ENCODE results near the gene RBM42.
"Not testable (repeated sequence)": the region's sequence is repeated elsewhere in the genome, so short reads cannot be mapped to it uniquely, and the experiment has no call there.

Gene RBM42, protein sequence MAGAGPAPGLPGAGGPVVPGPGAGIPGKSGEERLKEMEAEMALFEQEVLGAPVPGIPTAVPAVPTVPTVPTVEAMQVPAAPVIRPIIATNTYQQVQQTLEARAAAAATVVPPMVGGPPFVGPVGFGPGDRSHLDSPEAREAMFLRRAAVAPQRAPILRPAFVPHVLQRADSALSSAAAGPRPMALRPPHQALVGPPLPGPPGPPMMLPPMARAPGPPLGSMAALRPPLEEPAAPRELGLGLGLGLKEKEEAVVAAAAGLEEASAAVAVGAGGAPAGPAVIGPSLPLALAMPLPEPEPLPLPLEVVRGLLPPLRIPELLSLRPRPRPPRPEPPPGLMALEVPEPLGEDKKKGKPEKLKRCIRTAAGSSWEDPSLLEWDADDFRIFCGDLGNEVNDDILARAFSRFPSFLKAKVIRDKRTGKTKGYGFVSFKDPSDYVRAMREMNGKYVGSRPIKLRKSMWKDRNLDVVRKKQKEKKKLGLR

DNA sequence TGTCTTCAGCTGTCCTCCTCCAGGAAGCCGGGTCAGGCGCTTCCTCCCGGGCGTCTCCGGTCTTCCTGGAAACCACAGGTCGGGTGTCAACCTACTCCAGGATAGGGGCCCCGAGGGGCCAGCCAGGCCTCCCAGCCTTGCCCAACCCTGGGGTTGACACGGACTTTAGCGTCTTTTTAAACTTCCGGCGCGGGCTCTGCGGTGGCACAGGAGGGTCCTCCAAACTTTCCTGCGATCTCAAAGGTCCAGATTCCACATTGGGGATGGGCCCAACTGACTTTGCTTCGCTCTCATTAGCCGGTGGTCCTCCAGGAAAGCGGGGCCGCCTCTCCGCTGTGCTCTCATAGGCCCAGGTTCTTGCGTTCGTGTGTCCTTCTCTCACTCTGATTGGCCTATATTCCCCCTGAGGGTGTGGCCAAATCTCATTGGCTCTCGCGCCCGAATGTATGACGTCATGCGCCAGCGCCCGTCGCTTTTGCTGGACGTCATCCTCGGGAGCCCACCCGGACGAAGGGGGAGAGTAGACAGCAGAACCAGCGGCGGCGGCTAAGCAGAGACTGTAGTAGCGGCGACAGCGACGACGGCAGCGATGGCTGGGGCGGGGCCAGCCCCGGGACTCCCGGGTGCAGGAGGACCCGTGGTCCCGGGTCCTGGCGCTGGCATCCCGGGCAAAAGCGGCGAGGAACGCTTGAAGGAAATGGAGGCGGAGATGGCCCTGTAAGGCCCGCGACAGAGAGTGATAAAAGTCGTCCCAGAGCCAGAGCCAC lies at the start of gene RBM42:
RBM42 (plus strand) TSS at position 472 of the 767 bp plus-strand sequence; CDS start at position 590, 118 bp downstream.
- DNase-seq: peak; percentile 99

- DNase-seq: no peak
These were observed 46.1 kb upstream of the RBM42 start for GRCh38 chr19:35582760-35583159.

GRCh38 chr19:35585848-35586247 lies 43.0 kb upstream of the RBM42 start, which contains the start of gene PMIS2:
PMIS2 (plus strand) TSS chr19:35586173; CDS start chr19:35586260, 87 bp downstream.
- no peak for DNase-seq

DNA sequence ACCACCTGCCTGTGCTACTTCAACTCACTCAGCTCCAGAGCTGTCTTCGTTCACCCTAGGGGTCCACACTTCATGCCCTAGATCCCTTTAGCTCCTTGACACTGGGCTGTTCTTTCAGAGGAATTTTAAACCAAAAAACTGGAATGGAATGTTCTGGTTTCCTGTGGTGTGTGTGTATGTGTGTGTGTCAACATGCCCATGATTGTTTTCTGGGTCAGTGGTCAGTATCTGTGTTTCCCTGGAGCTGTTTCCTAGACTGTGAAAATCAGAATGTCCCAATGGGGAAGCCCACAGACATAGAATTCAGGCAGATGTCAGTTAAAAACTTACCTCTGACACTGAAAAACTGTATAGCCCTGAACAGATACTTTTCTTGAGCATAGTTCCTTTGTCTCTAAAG lies 41.5 kb upstream of the RBM42 start:
- DNase-seq: no peak

- no peak for DNase-seq
These were observed 38.0 kb upstream of the RBM42 start for GRCh38 chr19:35590875-35591274.

- no peak for DNase-seq
These were observed 36.6 kb upstream of the RBM42 start for GRCh38 chr19:35592226-35592625.

DNA sequence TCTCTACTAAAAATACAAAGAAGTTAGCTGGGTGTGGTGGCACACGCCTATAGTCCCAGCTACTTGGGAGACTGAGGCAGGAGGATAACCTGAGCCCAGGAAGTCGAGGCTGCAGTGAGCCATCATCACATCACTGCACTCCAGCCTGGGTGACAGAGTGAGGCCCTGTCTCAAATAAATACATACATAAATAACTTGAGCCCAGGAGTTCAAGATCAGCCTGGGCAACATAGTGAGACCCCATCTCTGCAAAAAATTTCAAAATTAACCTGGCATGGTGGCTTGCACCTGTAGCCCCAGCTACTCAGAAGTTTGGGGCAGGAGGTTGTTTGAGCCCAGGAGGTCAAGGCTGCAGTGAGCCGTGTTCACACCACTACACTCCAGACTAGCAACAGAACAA lies 33.8 kb upstream of the RBM42 start:
- not testable (repeated sequence) for DNase-seq

DNA sequence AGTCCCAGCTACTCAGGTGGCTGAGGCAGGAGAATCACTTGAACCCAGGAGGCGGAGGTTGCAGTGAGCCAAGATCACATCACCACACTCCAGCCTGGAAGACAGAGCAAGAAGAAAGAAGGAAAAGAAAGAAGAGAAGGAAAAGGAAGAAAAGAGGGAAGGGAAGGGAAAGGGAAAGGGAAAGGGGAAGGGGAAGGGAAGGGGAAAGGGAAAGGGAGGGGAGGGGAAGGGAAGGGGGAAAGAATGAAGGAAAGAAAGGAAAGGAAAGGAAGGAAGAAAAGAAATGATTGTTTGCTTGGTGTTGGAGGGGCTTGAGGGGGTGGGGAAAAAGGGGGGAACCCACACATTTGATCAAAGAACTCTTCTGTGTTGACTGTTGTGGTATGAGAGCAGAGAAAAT lies 32.9 kb upstream of the RBM42 start:
- no peak for DNase-seq

GRCh38 chr19:35596366-35596999 lies 32.4 kb upstream of the RBM42 start:
- DNase-seq: no peak

- DNase-seq: no peak
These were observed 26.9 kb upstream of the RBM42 start for GRCh38 chr19:35601971-35602370.

- not testable (repeated sequence) for DNase-seq
These were observed 24.4 kb upstream of the RBM42 start for GRCh38 chr19:35604436-35604835.

DNA sequence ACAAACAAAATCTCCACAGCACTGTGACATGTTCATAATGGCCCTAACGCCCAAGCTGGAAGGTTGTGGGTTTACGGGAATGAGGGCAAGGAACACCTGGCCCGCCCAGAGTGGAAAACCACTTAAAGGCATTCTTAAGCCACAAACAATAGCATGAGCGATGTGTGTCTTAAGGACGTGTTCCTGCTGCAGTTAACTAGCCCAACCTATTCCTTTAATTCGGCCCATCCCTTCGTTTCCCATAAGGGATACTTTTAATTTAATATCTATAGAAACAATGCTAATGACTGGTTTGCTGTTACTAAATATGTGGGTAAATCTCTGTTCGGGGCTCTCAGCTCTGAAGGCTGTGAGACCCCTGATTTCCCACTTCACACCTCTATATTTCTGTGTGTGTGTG lies 21.7 kb upstream of the RBM42 start:
- DNase-seq: not testable (repeated sequence)

DNA sequence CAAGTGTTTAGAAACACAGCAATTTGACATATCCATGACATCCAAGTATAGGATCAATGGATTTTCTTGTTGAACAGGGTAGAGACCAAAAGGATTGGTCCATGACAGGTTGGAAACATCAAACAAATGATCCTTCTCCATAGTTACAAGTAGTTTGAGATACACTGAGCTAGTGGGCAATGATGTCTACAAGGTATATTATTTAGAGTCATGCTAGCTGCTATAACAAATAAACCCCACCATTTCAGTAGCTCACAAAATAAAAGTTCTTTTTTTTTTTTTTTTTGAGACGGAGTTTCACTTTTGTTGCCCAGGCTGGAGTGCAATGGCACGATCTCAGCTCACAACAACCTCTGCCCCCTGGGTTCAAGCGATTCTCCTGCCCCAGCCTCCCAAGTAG lies 21.2 kb upstream of the RBM42 start:
- no peak for DNase-seq

GRCh38 chr19:35608251-35608650 lies 20.6 kb upstream of the RBM42 start:
- DNase-seq: no peak

GRCh38 chr19:35609851-35610353 lies 18.9 kb upstream of the RBM42 start:
- DNase-seq: no peak

DNA sequence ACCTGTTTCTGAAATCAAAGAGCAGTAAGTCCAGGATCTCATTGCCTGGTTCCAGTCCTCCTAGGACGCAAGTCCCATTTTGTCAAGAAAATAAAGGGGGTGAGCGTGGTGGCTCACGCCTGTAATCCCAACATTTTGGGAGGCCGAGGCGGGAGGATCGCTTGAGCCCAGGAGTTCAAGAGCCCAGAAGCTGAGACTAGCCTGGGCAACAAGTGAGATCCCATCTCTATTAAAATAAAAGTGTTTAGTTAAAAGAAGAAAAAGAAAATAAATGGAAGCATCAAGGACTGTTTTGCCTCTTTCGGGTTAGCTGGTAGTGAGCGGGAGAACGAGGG lies 16.6 kb upstream of the RBM42 start:
- DNase-seq: no peak

- DNase-seq: peak; percentile 97
These were observed 16.1 kb upstream of the RBM42 start, which contains the start of gene HAUS5 for GRCh38 chr19:35612559-35613321. HAUS5 (plus strand) TSS chr19:35612735; CDS start chr19:35612795, 60 bp downstream.

DNA sequence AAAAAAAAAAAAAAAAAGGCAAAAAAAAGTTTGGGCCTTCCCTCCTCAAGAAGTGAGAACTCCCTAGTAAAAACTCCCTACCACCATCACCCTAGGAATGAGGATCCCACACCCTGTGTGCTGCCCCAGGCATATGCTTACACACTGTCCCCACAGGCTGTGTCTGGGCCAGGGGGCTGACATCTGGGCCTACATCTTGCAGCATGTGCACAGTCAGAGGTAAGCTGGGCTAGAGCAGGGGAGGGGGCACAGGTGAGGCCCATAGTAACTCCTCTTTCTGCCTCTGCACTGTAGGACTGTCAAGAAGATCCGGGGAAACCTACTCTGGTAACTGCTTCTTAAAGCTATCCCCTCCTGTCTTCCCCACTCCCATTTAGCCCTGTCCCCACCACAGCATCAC lies 15.3 kb upstream of the RBM42 start:
- no peak for DNase-seq

GRCh38 chr19:35615036-35615435 lies 13.8 kb upstream of the RBM42 start:
- no peak for DNase-seq

- DNase-seq: no peak
These were observed 10.0 kb upstream of the RBM42 start for GRCh38 chr19:35618857-35619256.

DNA sequence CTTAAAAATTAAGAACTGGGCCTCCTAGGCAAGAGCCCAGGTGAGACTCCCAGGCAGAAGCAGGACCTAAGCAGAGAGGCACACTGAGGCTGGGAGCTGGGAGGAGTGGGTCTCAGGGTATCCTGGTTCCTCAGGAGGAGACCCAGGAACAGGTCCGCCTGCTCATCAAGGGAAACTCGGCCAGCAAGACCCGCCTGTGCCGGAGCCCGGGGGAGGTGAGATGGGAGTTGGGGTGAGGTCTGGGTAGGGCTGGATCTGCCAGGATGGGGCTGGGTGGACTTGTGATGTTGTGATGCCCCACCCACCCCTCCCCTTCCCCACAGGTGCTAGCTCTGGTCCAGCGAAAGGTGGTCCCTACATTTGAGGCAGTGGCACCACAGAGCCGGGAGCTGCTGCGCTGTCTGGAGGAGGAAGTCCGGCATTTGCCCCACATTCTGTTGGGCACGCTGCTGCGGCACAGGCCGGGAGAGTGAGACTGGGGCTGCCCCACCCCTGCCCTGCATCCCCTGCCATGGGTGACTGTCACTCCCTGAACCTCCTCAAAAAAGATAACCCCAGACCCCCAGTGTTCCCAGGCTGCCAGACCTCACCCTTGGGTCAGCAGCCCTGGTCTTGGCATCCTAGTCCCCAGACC lies 9.4 kb upstream of the RBM42 start:
- no peak for DNase-seq

GRCh38 chr19:35620001-35620400 lies 8.8 kb upstream of the RBM42 start:
- no peak for DNase-seq
